ENCODE measurements around the gene LAYN. TPM values are rescaled to one million over a fixed set of nuclear protein-coding genes. Genes with fewer than 3 reads are reported as not detected.

The LAYN gene
- total and polyA plus RNA-seq, 2 experiments from 2014 or later = 118 to 121 TPM

GRCh38 chr11:111589114-111589513 lies 48.6 kb downstream of the LAYN start:
- 81 to 92% methylated on average over 2 of the region's 2 CpGs for WGBS, 2 experiments (ENCODE audit: low coverage in 1 of 2, low lambda C conversion rate in 2 of 2, missing lambda C conversion rate in 2 of 2)
- Histone ChIP-seq H3K9me2 (ENCODE audit: insufficient read depth) (no peaks in the 10 kb centered on the region), H3K79me2 (ENCODE audit: insufficient read depth) (no peaks in the 10 kb centered on the region), H3K4me1 (ENCODE audit: insufficient read depth) (peaks cover 11% of the 10 kb centered on the region), H3K4me3 (no peak overlapping the region), H4K20me1 (ENCODE audit: insufficient read depth) (no peaks in the 10 kb centered on the region), H3K4me2 (ENCODE audit: unreplicated experiment) (no peak overlapping the region), H3K27ac (no peak overlapping the region), H3F3A (ENCODE audit: insufficient read depth) (peaks cover 5% of the 10 kb centered on the region; the same call in 1 of the 2 replicates), H3K36me3 (ENCODE audit: low read depth) (no peaks in the 10 kb centered on the region), H3K9me3 (ENCODE audit: low read depth) (no peaks in the 10 kb centered on the region), H3K9ac (no peak overlapping the region), H3K27me3 (replicated peaks; ENCODE audit: insufficient read depth) (no peaks in the 10 kb centered on the region), H2AFZ (no peak overlapping the region)
- in situ Hi-C loops (cut with MboI) = loop anchor here (5.0 kb wide), 1 partner anchor 178 kb away; the partner anchor contains the start of gene PPP2R1B
- TF ChIP-seq EZH2 (IDR thresholded peaks at IDR 0.05; ENCODE audit: insufficient read depth, poor library complexity, severe bottlenecking) = no peak
- TF ChIP-seq EZH2phosphoT487 (IDR thresholded peaks at IDR 0.05; ENCODE audit: insufficient read depth, low read depth) = no peak
- DNase-seq = no peak

- Histone ChIP-seq H3K79me2 (ENCODE audit: insufficient read depth) (no peaks in the 10 kb centered on the region), H3K4me3 (no peak overlapping the region), H3K9me3 (ENCODE audit: low read depth) (no peaks in the 10 kb centered on the region), H3K4me1 (ENCODE audit: insufficient read depth) (peaks cover 11% of the 10 kb centered on the region), H3F3A (ENCODE audit: insufficient read depth) (peaks cover 5% of the 10 kb centered on the region; the same call in 1 of the 2 replicates), H3K27ac (no peak overlapping the region), H3K9me2 (ENCODE audit: insufficient read depth) (no peaks in the 10 kb centered on the region), H4K20me1 (ENCODE audit: insufficient read depth) (no peaks in the 10 kb centered on the region), H3K4me2 (ENCODE audit: unreplicated experiment) (no peak overlapping the region), H2AFZ (no peak overlapping the region), H3K36me3 (ENCODE audit: low read depth) (no peaks in the 10 kb centered on the region), H3K9ac (no peak overlapping the region), H3K27me3 (replicated peaks; ENCODE audit: insufficient read depth) (no peaks in the 10 kb centered on the region)
- no peak for DNase-seq
- 70 to 80% methylated on average over 5 of the region's 5 CpGs for WGBS, 2 experiments (ENCODE audit: low coverage in 1 of 2, low lambda C conversion rate in 2 of 2, missing lambda C conversion rate in 2 of 2)
- TF ChIP-seq EZH2 (IDR thresholded peaks at IDR 0.05; ENCODE audit: insufficient read depth, poor library complexity, severe bottlenecking) (no peak), EZH2phosphoT487 (IDR thresholded peaks at IDR 0.05; ENCODE audit: insufficient read depth, low read depth) (no peak)
- in situ Hi-C loops (cut with MboI) = loop anchor here (5.0 kb wide), 1 partner anchor 177 kb away; the partner anchor contains the start of gene PPP2R1B
Observed at GRCh38 chr11:111589886-111590499, 49.5 kb downstream of the LAYN start.

GRCh38 chr11:111591187-111591960 lies 50.9 kb downstream of the LAYN start:
- Histone ChIP-seq H3K27ac (no peak overlapping the region), H3K27me3 (replicated peaks; ENCODE audit: insufficient read depth) (no peaks in the 10 kb centered on the region), H3K4me1 (ENCODE audit: insufficient read depth) (no peaks in the 10 kb centered on the region), H3K36me3 (ENCODE audit: low read depth) (no peaks in the 10 kb centered on the region), H2AFZ (no peak overlapping the region), H4K20me1 (ENCODE audit: insufficient read depth) (no peaks in the 10 kb centered on the region), H3K79me2 (ENCODE audit: insufficient read depth) (no peaks in the 10 kb centered on the region), H3F3A (ENCODE audit: insufficient read depth) (no peaks in the 10 kb centered on the region), H3K9me3 (ENCODE audit: low read depth) (no peaks in the 10 kb centered on the region), H3K4me3 (no peak overlapping the region), H3K9ac (no peak overlapping the region), H3K4me2 (ENCODE audit: unreplicated experiment) (no peak overlapping the region), H3K9me2 (ENCODE audit: insufficient read depth) (no peaks in the 10 kb centered on the region)
- TF ChIP-seq EZH2phosphoT487 (IDR thresholded peaks at IDR 0.05; ENCODE audit: insufficient read depth, low read depth) (no peak), EZH2 (IDR thresholded peaks at IDR 0.05; ENCODE audit: insufficient read depth, poor library complexity, severe bottlenecking) (no peak)
- DNase-seq = no peak
- WGBS, 2 experiments (ENCODE audit: low coverage in 1 of 2, low lambda C conversion rate in 2 of 2, missing lambda C conversion rate in 2 of 2) = 94 to 96% methylated on average over 4 of the region's 4 CpGs
- in situ Hi-C loops (cut with MboI) = no loop called here

GRCh38 chr11:111592491-111592890 lies 52.0 kb downstream of the LAYN start:
- no peaks in the 10 kb centered on the region for H3K9me3 ChIP-seq (ENCODE audit: low read depth)
- no peak for DNase-seq
- TF ChIP-seq EZH2phosphoT487 (IDR thresholded peaks at IDR 0.05; ENCODE audit: insufficient read depth, low read depth) (no peak), EZH2 (IDR thresholded peaks at IDR 0.05; ENCODE audit: insufficient read depth, poor library complexity, severe bottlenecking) (no peak)
- no peak overlapping the region for H3K4me2 ChIP-seq (ENCODE audit: unreplicated experiment)
- H3K4me1 ChIP-seq (ENCODE audit: insufficient read depth) = no peaks in the 10 kb centered on the region
- H3K36me3 ChIP-seq (ENCODE audit: low read depth) = no peaks in the 10 kb centered on the region
- in situ Hi-C loops (cut with MboI) = no loop called here
- no peaks in the 10 kb centered on the region for H3K27me3 ChIP-seq (replicated peaks; ENCODE audit: insufficient read depth)
- H3K9ac ChIP-seq = no peak overlapping the region
- no peaks in the 10 kb centered on the region for H4K20me1 ChIP-seq (ENCODE audit: insufficient read depth)
- peaks cover 2% of the 10 kb centered on the region; the same call in 1 of the 2 replicates for H3F3A ChIP-seq (ENCODE audit: insufficient read depth)
- no peak overlapping the region for H2AFZ ChIP-seq
- no peak overlapping the region for H3K27ac ChIP-seq
- H3K79me2 ChIP-seq (ENCODE audit: insufficient read depth) = no peaks in the 10 kb centered on the region
- no peaks in the 10 kb centered on the region for H3K9me2 ChIP-seq (ENCODE audit: insufficient read depth)
- no peak overlapping the region for H3K4me3 ChIP-seq
